NB4 (cell line): ENCODE measurements around the gene RGS2.

Experiments
- CTCF ChIP-seq: IDR thresholded peaks from one replicate; pipeline ENCODE4 v1.5.1; 2012; ENCODE audit warnings: low read depth, low read length
- POLR2A ChIP-seq: IDR thresholded peaks from 2 replicates; pipeline ENCODE4 v1.6.1; 2011; ENCODE audit warnings: mild to moderate bottlenecking; ENCODE audit not compliant: insufficient read length; ENCODE audit errors: extremely low read depth

- no peak for TF ChIP-seq CTCF
- TF ChIP-seq POLR2A = no peak
Observed at GRCh38 chr1:192795916-192796618, 12.8 kb upstream of the RGS2 start.
